ENCODE measurements around the gene TSHZ2. TPM values are rescaled to one million over a fixed set of nuclear protein-coding genes. Genes with fewer than 3 reads are reported as not detected.

TSHZ2 gene
- total RNA-seq, 1 experiment from 2014 or later = 0.07 TPM

DNA sequence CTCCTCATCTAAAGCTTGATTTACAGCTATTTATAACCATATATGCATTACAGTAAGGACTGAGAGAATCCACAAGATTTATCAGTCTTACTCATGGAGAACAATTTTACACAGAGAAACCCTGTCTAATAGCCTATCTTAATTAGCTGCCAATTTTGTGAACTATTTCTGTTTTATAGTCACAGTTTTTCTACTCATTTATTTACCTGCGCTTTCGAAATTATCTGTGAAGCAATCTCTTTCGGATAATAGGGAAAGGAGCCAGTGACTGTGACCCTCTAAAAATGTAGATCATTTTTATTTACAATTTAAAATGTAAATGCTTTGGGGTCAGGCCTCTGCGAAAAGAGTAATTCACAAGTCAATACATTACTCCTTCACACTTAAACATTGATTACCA lies 98.1 kb downstream of the TSHZ2 start:
- H3K9ac ChIP-seq (ENCODE audit: extremely low read depth, insufficient read length, low read length) = no peak overlapping the region
- H3K27me3 ChIP-seq (ENCODE audit: insufficient read depth, low read length) = no peaks in the 10 kb centered on the region
- H4K20me1 ChIP-seq (ENCODE audit: control insufficient read depth, insufficient read depth, insufficient read length) = no peaks in the 10 kb centered on the region
- peaks cover 0 to 12% (median 2%) of the 10 kb centered on the region in 3 experiments; a peak in 3 of 7 replicates for H3K36me3 Mint-ChIP-seq (ENCODE audit: insufficient read depth in 1 of 3, low read depth in 3 of 3)
- H3T11ph ChIP-seq (ENCODE audit: low read length) = no peak overlapping the region
- H3K79me1 ChIP-seq (ENCODE audit: insufficient read depth, low read depth, low read length, poor library complexity, severe bottlenecking) = no peaks in the 10 kb centered on the region
- TF ChIP-seq, protein P1, sequence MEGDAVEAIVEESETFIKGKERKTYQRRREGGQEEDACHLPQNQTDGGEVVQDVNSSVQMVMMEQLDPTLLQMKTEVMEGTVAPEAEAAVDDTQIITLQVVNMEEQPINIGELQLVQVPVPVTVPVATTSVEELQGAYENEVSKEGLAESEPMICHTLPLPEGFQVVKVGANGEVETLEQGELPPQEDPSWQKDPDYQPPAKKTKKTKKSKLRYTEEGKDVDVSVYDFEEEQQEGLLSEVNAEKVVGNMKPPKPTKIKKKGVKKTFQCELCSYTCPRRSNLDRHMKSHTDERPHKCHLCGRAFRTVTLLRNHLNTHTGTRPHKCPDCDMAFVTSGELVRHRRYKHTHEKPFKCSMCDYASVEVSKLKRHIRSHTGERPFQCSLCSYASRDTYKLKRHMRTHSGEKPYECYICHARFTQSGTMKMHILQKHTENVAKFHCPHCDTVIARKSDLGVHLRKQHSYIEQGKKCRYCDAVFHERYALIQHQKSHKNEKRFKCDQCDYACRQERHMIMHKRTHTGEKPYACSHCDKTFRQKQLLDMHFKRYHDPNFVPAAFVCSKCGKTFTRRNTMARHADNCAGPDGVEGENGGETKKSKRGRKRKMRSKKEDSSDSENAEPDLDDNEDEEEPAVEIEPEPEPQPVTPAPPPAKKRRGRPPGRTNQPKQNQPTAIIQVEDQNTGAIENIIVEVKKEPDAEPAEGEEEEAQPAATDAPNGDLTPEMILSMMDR (conservative IDR thresholded peaks at IDR 0.05) = no peak
- H3K9me3 ChIP-seq (ENCODE audit: control insufficient read depth, low read depth, low read length) = no peaks in the 10 kb centered on the region
- no peak overlapping the region for H2BK15ac ChIP-seq (ENCODE audit: low read depth, low read length)
- H2AFZ ChIP-seq (ENCODE audit: low read length) = no peak overlapping the region
- no peak overlapping the region for H3K4ac ChIP-seq (ENCODE audit: low read depth, low read length)
- H3K27me3 Mint-ChIP-seq (ENCODE audit: low read depth) = peaks cover 1% of the 10 kb centered on the region
- no peak overlapping the region for H3K14ac ChIP-seq (ENCODE audit: insufficient read depth, low read length)
- H4K8ac ChIP-seq (replicated peaks; ENCODE audit: insufficient read length, low read depth, low read length) = no peak overlapping the region
- WGBS (ENCODE audit: extremely low coverage, insufficient read length, low lambda C conversion rate) = no CpG with 5 or more reads among the region's 4 CpGs
- peaks cover 3 to 8% of the 10 kb centered on the region in 2 experiments; a peak in 3 of 5 replicates for H3K9me3 Mint-ChIP-seq
- no peak overlapping the region for H3K18ac ChIP-seq (ENCODE audit: insufficient read length, low read depth, low read length)
- no peak overlapping the region for H4K91ac ChIP-seq (ENCODE audit: insufficient read length, low read depth, low read length)
- no peak overlapping the region for H2BK12ac ChIP-seq (ENCODE audit: insufficient read length, low read depth, low read length)
- no peak overlapping the region for H3K4me2 ChIP-seq (ENCODE audit: insufficient read depth, insufficient read length, low read length)
- H3K23me2 ChIP-seq (ENCODE audit: insufficient read length, low read depth, low read length, poor library complexity, severe bottlenecking) = no peaks in the 10 kb centered on the region
- no peak overlapping the region for H3K4me3 Mint-ChIP-seq
- no peak overlapping the region for H3K56ac ChIP-seq (ENCODE audit: insufficient read length, low read depth, low read length)
- no peak overlapping the region for H3K23ac ChIP-seq (ENCODE audit: insufficient read length, low read depth, low read length)
- H3K79me2 ChIP-seq (ENCODE audit: insufficient read depth, low read length) = no peaks in the 10 kb centered on the region
- no peak overlapping the region for H2BK120ac ChIP-seq (ENCODE audit: low read depth, low read length, poor library complexity, severe bottlenecking)
- no peak overlapping the region for H3K27ac Mint-ChIP-seq
- H3K4me1 Mint-ChIP-seq = peaks cover 9 to 11% of the 10 kb centered on the region in 2 experiments
- no peak overlapping the region for H4K5ac ChIP-seq (ENCODE audit: insufficient read length, low read depth, low read length)
- H3K27ac ChIP-seq (ENCODE audit: insufficient read length, low read depth, low read length) = no peak overlapping the region
- H2BK20ac ChIP-seq (ENCODE audit: low read depth, low read length, poor library complexity, severe bottlenecking) = no peak overlapping the region
- H3K4me1 ChIP-seq (ENCODE audit: insufficient read depth, low read length) = peaks cover 3% of the 10 kb centered on the region; the same call in 1 of the 2 replicates
- no peak overlapping the region for H2BK5ac ChIP-seq (ENCODE audit: insufficient read length, low read length)
- no peak overlapping the region for H2AK5ac ChIP-seq (ENCODE audit: insufficient read length, low read length)
- DNase-seq = no peak

Data from H9 (cell line).